Chondrocyte (in vitro differentiated cells): Measurements from ENCODE around the gene MACROD2. TPM values are rescaled to one million over a fixed set of nuclear protein-coding genes. Genes with fewer than 3 reads are reported as not detected.

Experiments used
- DNase-seq: peaks from one replicate; pipeline ENCODE4 v3.0.0; 2021; ENCODE audit warnings: mixed read lengths, low spot score
- H3K27ac Mint-ChIP-seq: one replicate; pipeline ENCODE4 v1.8.0; 2021; ENCODE audit warnings: mild to moderate bottlenecking, moderate library complexity, mixed read lengths; ENCODE audit not compliant: unreplicated experiment
- H3K27me3 Mint-ChIP-seq: 2 replicates; pipeline ENCODE4 v1.8.0; 2021; ENCODE audit warnings: low read depth, mixed read lengths
- H3K36me3 Mint-ChIP-seq: 2 replicates; pipeline ENCODE4 v1.8.0; 2021; ENCODE audit warnings: low read depth, mixed read lengths
- H3K4me1 Mint-ChIP-seq: 2 replicates; pipeline ENCODE4 v1.8.0; 2021; ENCODE audit warnings: low read depth, mild to moderate bottlenecking, mixed read lengths
- H3K4me3 Mint-ChIP-seq: one replicate; pipeline ENCODE4 v1.8.0; 2021; ENCODE audit warnings: mild to moderate bottlenecking, moderate library complexity, mixed read lengths; ENCODE audit not compliant: unreplicated experiment
- H3K9me3 Mint-ChIP-seq: 2 replicates; pipeline ENCODE4 v1.8.0; 2021; ENCODE audit warnings: low read depth, mixed read lengths
- total RNA-seq: library from RNA; stranded (reverse); gene quantifications from 3 replicates; pipeline ENCODE4 v1.2.1, GENCODE V29; 2021
- TF ChIP-seq, protein P1 (sequence below): fragments of 200-600 bp; sonication (generic); IDR thresholded peaks from 2 replicates; pipeline ENCODE4 v1.5.0; 2021; ENCODE audit warnings: antibody characterized with exemption, mild to moderate bottlenecking, moderate library complexity

The MACROD2 gene
- total RNA-seq, 1 donor from 2014 or later: 3.2 TPM

- Mint-ChIP-seq H3K4me3 (no peak overlapping the region), H3K4me1 (peaks cover 10% of the 10 kb centered on the region), H3K27me3 (no peaks in the 10 kb centered on the region), H3K36me3 (no peaks in the 10 kb centered on the region), H3K27ac (no peak overlapping the region), H3K9me3 (no peaks in the 10 kb centered on the region)
- TF ChIP-seq, protein P1, sequence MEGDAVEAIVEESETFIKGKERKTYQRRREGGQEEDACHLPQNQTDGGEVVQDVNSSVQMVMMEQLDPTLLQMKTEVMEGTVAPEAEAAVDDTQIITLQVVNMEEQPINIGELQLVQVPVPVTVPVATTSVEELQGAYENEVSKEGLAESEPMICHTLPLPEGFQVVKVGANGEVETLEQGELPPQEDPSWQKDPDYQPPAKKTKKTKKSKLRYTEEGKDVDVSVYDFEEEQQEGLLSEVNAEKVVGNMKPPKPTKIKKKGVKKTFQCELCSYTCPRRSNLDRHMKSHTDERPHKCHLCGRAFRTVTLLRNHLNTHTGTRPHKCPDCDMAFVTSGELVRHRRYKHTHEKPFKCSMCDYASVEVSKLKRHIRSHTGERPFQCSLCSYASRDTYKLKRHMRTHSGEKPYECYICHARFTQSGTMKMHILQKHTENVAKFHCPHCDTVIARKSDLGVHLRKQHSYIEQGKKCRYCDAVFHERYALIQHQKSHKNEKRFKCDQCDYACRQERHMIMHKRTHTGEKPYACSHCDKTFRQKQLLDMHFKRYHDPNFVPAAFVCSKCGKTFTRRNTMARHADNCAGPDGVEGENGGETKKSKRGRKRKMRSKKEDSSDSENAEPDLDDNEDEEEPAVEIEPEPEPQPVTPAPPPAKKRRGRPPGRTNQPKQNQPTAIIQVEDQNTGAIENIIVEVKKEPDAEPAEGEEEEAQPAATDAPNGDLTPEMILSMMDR: no peak
- DNase-seq: no peak
Measured at GRCh38 chr20:15792855-15793254, 1797.5 kb downstream of the MACROD2 start.

DNA sequence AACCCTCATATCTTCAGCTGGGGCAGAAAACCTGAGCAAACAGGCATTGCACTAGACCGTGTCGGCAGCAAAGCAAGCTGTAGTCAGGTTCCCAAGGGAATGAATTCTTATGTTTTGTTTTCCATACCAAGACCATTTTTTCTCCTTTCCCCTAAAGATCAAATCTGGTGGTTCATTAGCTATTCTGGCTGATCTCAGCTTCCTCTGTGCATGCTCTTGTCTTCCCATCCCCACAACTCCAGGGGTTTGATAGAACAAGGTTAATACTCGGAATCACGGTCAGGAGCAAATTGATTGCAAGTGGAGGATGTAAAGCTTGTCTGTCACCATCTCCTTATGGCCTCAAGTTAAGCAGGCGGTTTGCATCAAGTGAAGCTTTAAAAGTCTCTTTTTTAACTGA lies 1799.1 kb downstream of the MACROD2 start:
- DNase-seq: no peak
- Mint-ChIP-seq H3K27ac (no peak overlapping the region), H3K4me1 (peaks cover 4% of the 10 kb centered on the region), H3K9me3 (no peaks in the 10 kb centered on the region), H3K4me3 (no peak overlapping the region), H3K36me3 (no peaks in the 10 kb centered on the region), H3K27me3 (no peaks in the 10 kb centered on the region)
- TF ChIP-seq, protein P1: no peak

DNA sequence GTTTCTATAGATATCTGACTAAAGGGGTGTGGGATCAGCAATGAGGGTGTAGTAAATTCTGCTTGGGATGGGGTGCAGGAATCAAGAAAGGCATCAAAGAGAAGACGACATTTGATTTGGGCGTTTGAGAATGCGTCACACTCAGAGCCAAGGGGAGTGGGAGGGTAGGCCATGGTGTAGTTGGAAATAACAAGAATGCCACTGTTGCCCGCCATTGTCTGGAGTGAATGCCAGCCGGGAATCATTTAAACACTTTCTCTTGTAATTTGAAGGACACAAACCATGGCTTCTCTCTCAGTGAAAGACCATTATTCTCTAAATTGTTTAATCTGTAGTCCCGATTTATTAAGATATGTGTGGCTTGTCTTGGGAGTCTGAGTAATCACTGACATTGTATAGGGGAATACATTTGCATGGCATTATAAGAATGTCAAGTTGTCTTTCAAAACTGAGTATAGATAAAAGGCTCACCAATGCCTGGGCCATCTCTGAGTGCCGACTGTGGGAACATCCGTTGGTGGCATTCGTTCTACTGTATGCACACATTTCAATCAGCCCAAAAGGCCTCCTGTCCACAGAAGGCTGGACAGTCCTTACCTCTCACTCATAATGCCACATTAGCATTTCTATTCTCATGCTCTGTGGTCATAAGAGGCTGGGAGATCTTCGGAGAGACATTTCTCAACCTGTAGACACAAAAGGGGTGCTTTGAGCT lies 1800.1 kb downstream of the MACROD2 start:
- H3K36me3 Mint-ChIP-seq: no peaks in the 10 kb centered on the region
- H3K4me3 Mint-ChIP-seq: no peak overlapping the region
- no peak for DNase-seq
- H3K27me3 Mint-ChIP-seq: no peaks in the 10 kb centered on the region
- no peak overlapping the region for H3K27ac Mint-ChIP-seq
- H3K9me3 Mint-ChIP-seq: no peaks in the 10 kb centered on the region
- peaks cover 4% of the 10 kb centered on the region for H3K4me1 Mint-ChIP-seq
- TF ChIP-seq, protein P1: no peak

DNA sequence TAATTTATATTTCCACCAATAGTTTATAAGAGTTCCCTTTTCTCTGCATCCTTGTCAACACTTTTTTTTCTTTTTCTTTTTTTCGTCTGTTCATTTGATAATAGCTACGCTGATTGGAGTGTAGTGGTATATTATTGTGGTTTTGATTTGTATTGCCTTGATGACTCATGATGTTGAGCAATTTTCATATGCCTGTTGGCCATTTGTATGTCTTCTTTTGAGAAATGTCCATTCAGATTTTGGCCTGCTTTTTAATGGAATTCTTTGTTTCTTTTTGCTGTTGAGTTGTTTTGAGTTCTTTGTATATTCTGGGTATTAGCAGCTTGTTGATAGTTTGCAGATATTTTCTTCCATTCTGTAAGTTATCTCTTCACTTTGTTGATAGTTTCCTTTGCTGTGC lies 1804.6 kb downstream of the MACROD2 start:
- no peak for DNase-seq

DNA sequence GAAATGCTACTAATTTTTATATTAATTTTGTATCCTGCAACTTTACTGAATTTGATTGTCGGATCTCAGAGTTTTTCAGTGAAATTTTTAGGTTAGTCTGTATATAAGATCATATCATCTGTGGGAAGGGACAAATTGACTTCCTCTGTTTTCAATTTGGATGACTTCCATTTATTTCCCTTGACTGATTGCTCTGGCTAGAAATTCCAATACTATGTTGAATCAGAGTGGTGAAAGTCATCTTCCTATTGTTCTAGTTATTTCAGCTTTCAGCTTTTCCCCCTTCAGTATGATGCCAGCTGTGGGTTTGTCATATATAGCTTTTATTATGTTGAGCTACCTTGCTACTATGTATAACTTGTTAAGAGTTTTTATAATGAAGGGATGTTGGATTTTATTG lies 1806.7 kb downstream of the MACROD2 start:
- Mint-ChIP-seq H3K4me1 (no peaks in the 10 kb centered on the region), H3K4me3 (no peak overlapping the region), H3K9me3 (peaks cover 4% of the 10 kb centered on the region), H3K27me3 (peaks cover 8% of the 10 kb centered on the region), H3K36me3 (no peaks in the 10 kb centered on the region), H3K27ac (no peak overlapping the region)
- TF ChIP-seq, protein P1: no peak
- DNase-seq: no peak

More for the DNA sequence above, 1804.6 kb downstream of the MACROD2 start:
- H3K4me1 Mint-ChIP-seq: no peaks in the 10 kb centered on the region
- TF ChIP-seq, protein P1: no peak
- peaks cover 5% of the 10 kb centered on the region for H3K27me3 Mint-ChIP-seq
- no peak overlapping the region for H3K4me3 Mint-ChIP-seq
- H3K9me3 Mint-ChIP-seq: peaks cover under 1% of the 10 kb centered on the region
- H3K27ac Mint-ChIP-seq: no peak overlapping the region
- no peaks in the 10 kb centered on the region for H3K36me3 Mint-ChIP-seq
